HEK293T (cell line): ENCODE results near the gene XAF1.
"Not testable (repeated sequence)": the region's sequence is repeated elsewhere in the genome, so short reads cannot be mapped to it uniquely, and the experiment has no call there.

Experiments used
- CTCF ChIA-PET: fragments of 350-600 bp; formaldehyde crosslinking; extraction: SDS; loops from one replicate; lab custom pipeline; 2021; ENCODE audit warnings: antibody characterized with exemption, inconsistent platforms; lab: Yijun Ruan, JAX
- POLR2A ChIA-PET: fragments of 350-600 bp; formaldehyde crosslinking; extraction: SDS; loops from one replicate; lab custom pipeline; 2020; ENCODE audit warnings: antibody characterized with exemption, inconsistent platforms; lab: Yijun Ruan, JAX
- DNase-seq: peaks from one replicate; pipeline ENCODE4 v3.0.0; 2012; ENCODE audit warnings: mixed read lengths; ENCODE audit errors: extremely low spot score
- ARNT ChIP-seq: fragments of 450-650 bp; IDR thresholded peaks from 2 replicates; pipeline ENCODE4 v1.6.1; 2017; ENCODE audit warnings: mild to moderate bottlenecking
- BHLHE40 ChIP-seq: fragments of 450-650 bp; IDR thresholded peaks from 2 replicates; pipeline ENCODE4 v1.6.1; 2016; ENCODE audit warnings: mild to moderate bottlenecking, moderate library complexity, borderline replicate concordance
- CTBP1 ChIP-seq: fragments of 450-650 bp; IDR thresholded peaks from 2 replicates; pipeline ENCODE4 v1.6.1; 2016; ENCODE audit warnings: borderline replicate concordance
- ELF4 ChIP-seq: fragments of 450-650 bp; IDR thresholded peaks from 2 replicates; pipeline ENCODE4 v1.6.1; 2017; ENCODE audit warnings: antibody characterized with exemption
- FOXA1 ChIP-seq: fragments of 450-650 bp; IDR thresholded peaks from 2 replicates; pipeline ENCODE4 v1.6.1; 2016; ENCODE audit warnings: mild to moderate bottlenecking
- FOXK2 ChIP-seq: fragments of 450-650 bp; IDR thresholded peaks from 2 replicates; pipeline ENCODE4 v1.6.1; 2016; ENCODE audit warnings: mild to moderate bottlenecking
- FOXM1 ChIP-seq: fragments of 450-650 bp; IDR thresholded peaks from 2 replicates; pipeline ENCODE4 v1.6.1; 2017; ENCODE audit warnings: mild to moderate bottlenecking, borderline replicate concordance
- HDGF ChIP-seq: fragments of 450-650 bp; IDR thresholded peaks from 2 replicates; pipeline ENCODE4 v1.6.1; 2017; ENCODE audit warnings: antibody characterized with exemption, borderline replicate concordance
- L3MBTL2 ChIP-seq: fragments of 450-650 bp; conservative IDR thresholded peaks from 2 replicates; pipeline ENCODE4 v1.6.1; 2016; ENCODE audit warnings: mild to moderate bottlenecking
- LEF1 ChIP-seq: fragments of 450-650 bp; IDR thresholded peaks from 2 replicates; pipeline ENCODE4 v1.6.1; 2017; ENCODE audit warnings: mild to moderate bottlenecking, borderline replicate concordance
- NFRKB ChIP-seq: fragments of 450-650 bp; IDR thresholded peaks from 2 replicates; pipeline ENCODE4 v1.6.1; 2016; ENCODE audit warnings: mild to moderate bottlenecking, moderate library complexity
- PKNOX1 ChIP-seq: fragments of 450-650 bp; IDR thresholded peaks from 2 replicates; pipeline ENCODE4 v1.6.1; 2016
- SP1 ChIP-seq: fragments of 450-650 bp; IDR thresholded peaks from 2 replicates; pipeline ENCODE4 v1.6.1; 2017
- SUZ12 ChIP-seq: fragments of 450-650 bp; IDR thresholded peaks from 2 replicates; pipeline ENCODE4 v1.6.1; 2016; ENCODE audit warnings: mild to moderate bottlenecking
- TARDBP ChIP-seq: fragments of 450-650 bp; IDR thresholded peaks from 2 replicates; pipeline ENCODE4 v1.6.1; 2016
- ZNF384 ChIP-seq: fragments of 450-650 bp; IDR thresholded peaks from 2 replicates; pipeline ENCODE4 v1.6.1; 2016

The XAF1 gene

GRCh38 chr17:6800422-6801027 lies 44.7 kb downstream of the XAF1 start:
- DNase-seq, result no peak
- ChIA-PET CTCF (interaction anchor here (1.3 kb wide), 1 partner anchor 43 kb away, joined by 4 read pairs; no protein-coding TSS in a partner anchor), POLR2A (no interaction called here)
- no peak for TF ChIP-seq CTBP1
- TF ChIP-seq ELF4, result no peak
- TF ChIP-seq TARDBP, result no peak
- TF ChIP-seq SUZ12, result no peak
- no peak for TF ChIP-seq L3MBTL2
- TF ChIP-seq HDGF, result no peak
- TF ChIP-seq NFRKB, result no peak
- TF ChIP-seq FOXM1, result no peak
- TF ChIP-seq ZNF384, result no peak
- TF ChIP-seq PKNOX1, result no peak
- no peak for TF ChIP-seq LEF1
- TF ChIP-seq FOXK2, result no peak
- no peak for TF ChIP-seq BHLHE40
- no peak for TF ChIP-seq ARNT
- no peak for TF ChIP-seq SP1

- ChIA-PET CTCF (no interaction called here), POLR2A (no interaction called here)
- TF ChIP-seq NFRKB (no peak), BHLHE40 (no peak), ARNT (no peak), HDGF (no peak), CTBP1 (no peak), FOXK2 (no peak), FOXM1 (no peak), FOXA1 (no peak), L3MBTL2 (no peak), SP1 (no peak), TARDBP (no peak), SUZ12 (no peak), PKNOX1 (no peak), ELF4 (no peak), ZNF384 (no peak), LEF1 (no peak)
- DNase-seq, result no peak
Observed at GRCh38 chr17:6811510-6811909, 55.7 kb downstream of the XAF1 start.

GRCh38 chr17:6812295-6812694 lies 56.4 kb downstream of the XAF1 start:
- ChIA-PET CTCF (no interaction called here), POLR2A (no interaction called here)
- TF ChIP-seq LEF1, result no peak
- no peak for TF ChIP-seq ZNF384
- TF ChIP-seq CTBP1, result no peak
- TF ChIP-seq FOXM1, result no peak
- TF ChIP-seq FOXA1, result no peak
- TF ChIP-seq SP1, result no peak
- no peak for TF ChIP-seq HDGF
- no peak for TF ChIP-seq SUZ12
- TF ChIP-seq NFRKB, result no peak
- TF ChIP-seq L3MBTL2, result no peak
- TF ChIP-seq PKNOX1, result no peak
- no peak for TF ChIP-seq ELF4
- no peak for TF ChIP-seq TARDBP
- no peak for TF ChIP-seq FOXK2
- no peak for TF ChIP-seq BHLHE40
- no peak for TF ChIP-seq ARNT

GRCh38 chr17:6815775-6816174 lies 59.9 kb downstream of the XAF1 start:
- POLR2A ChIA-PET, result no interaction called here
- TF ChIP-seq SP1, result no peak
- TF ChIP-seq FOXA1, result no peak
- TF ChIP-seq ZNF384, result no peak
- no peak for TF ChIP-seq CTBP1
- TF ChIP-seq SUZ12, result no peak
- TF ChIP-seq ARNT, result no peak
- TF ChIP-seq FOXK2, result no peak
- no peak for TF ChIP-seq BHLHE40
- TF ChIP-seq LEF1, result no peak
- TF ChIP-seq NFRKB, result no peak
- TF ChIP-seq ELF4, result no peak
- no peak for TF ChIP-seq L3MBTL2
- no peak for TF ChIP-seq PKNOX1
- TF ChIP-seq FOXM1, result no peak
- no peak for DNase-seq
- CTCF ChIA-PET, result no interaction called here

More at GRCh38 chr17:6812295-6812694, 56.4 kb downstream of the XAF1 start:
- no peak for DNase-seq

- CTCF ChIA-PET, DNase-seq, POLR2A ChIA-PET: not testable (repeated sequence)
Observed at GRCh38 chr17:6816368-6816767, 60.5 kb downstream of the XAF1 start.

GRCh38 chr17:6818938-6819337 lies 63.1 kb downstream of the XAF1 start:
- ChIA-PET CTCF (no interaction called here), POLR2A (no interaction called here)
- DNase-seq, result no peak
- TF ChIP-seq LEF1 (no peak), SUZ12 (no peak), PKNOX1 (no peak), HDGF (no peak), ARNT (no peak), FOXM1 (no peak), BHLHE40 (no peak), TARDBP (no peak), SP1 (no peak), ELF4 (no peak), ZNF384 (no peak), NFRKB (no peak), L3MBTL2 (no peak), CTBP1 (no peak), FOXK2 (no peak), FOXA1 (no peak)
